ENCODE measurements around the gene CALR.

DNA sequence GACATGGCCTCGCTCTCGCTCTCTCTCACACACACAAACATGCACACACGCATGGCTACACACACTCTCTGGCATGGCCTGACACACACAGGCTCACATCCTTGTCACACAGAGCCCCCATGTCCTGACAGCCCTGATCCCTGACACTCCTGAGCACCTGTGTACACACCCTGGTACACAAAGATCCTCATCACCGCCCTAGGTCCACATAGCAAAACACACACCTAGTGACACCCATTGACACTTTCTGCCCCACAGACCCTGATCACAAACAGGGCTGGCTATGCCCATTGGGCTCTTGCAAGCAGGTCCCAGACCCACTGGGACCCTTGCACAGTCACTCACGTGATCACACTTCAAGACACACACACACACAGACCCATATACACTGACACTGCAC is 52.9 kb downstream of the CALR start:
- TF ChIP-seq, protein P1, sequence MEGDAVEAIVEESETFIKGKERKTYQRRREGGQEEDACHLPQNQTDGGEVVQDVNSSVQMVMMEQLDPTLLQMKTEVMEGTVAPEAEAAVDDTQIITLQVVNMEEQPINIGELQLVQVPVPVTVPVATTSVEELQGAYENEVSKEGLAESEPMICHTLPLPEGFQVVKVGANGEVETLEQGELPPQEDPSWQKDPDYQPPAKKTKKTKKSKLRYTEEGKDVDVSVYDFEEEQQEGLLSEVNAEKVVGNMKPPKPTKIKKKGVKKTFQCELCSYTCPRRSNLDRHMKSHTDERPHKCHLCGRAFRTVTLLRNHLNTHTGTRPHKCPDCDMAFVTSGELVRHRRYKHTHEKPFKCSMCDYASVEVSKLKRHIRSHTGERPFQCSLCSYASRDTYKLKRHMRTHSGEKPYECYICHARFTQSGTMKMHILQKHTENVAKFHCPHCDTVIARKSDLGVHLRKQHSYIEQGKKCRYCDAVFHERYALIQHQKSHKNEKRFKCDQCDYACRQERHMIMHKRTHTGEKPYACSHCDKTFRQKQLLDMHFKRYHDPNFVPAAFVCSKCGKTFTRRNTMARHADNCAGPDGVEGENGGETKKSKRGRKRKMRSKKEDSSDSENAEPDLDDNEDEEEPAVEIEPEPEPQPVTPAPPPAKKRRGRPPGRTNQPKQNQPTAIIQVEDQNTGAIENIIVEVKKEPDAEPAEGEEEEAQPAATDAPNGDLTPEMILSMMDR (IDR thresholded peaks at IDR 0.05), result no peak
- no peak for TF ChIP-seq POLR2A (IDR thresholded peaks at IDR 0.05)
